Measurements from ENCODE around the gene CTNNBIP1.

The CTNNBIP1 gene

GRCh38 chr1:9910423-9911178, 532 bp upstream of the CTNNBIP1 start:
- Histone ChIP-seq H3K9me3 (ENCODE audit: control insufficient read depth, insufficient read depth, low read depth, low read length) (no peaks in the 10 kb centered on the region), H3K36me3 (ENCODE audit: control insufficient read depth in 2 of 2, insufficient read depth in 1 of 2, low read length in 2 of 2) (no peaks in the 10 kb centered on the region), H3K27ac (ENCODE audit: extremely low read depth, low read depth, low read length) (peak overlapping the region; percentile 65), H3K4me1 (ENCODE audit: control insufficient read depth, insufficient read depth, low read length) (peaks cover 7% of the 10 kb centered on the region; the same call in 1 of the 2 replicates), H3K4me3 (ENCODE audit: low read depth, low read length) (peak overlapping the region; percentile 55)
- CTCF ChIA-PET: interaction anchor here (0.9 kb wide), 1 partner anchor 27 kb away, joined by 4 read pairs; no protein-coding TSS in a partner anchor
- POLR2A ChIA-PET: interaction anchor here (0.6 to 1.2 kb wide), 7 partner anchors 12 to 233 kb away, joined by 3 to 8 read pairs (median 7); partner anchors contain the start of genes NMNAT1 and UBE4B
- TF ChIP-seq ZNF645 (tag by site-specific recombination; IDR thresholded peaks at IDR 0.05): no peak
- TF ChIP-seq ZNF248 (tag by site-specific recombination; IDR thresholded peaks at IDR 0.05): no peak
- TF ChIP-seq ZBTB17 (tag by site-specific recombination; IDR thresholded peaks at IDR 0.05): peak; percentile 49
- TF ChIP-seq REPIN1 (tag by site-specific recombination; IDR thresholded peaks at IDR 0.05; ENCODE audit: low read depth): no peak
- no peak for TF ChIP-seq ZNF571 (tag by site-specific recombination; IDR thresholded peaks at IDR 0.05)
- TF ChIP-seq ZNF2 (tag by site-specific recombination; IDR thresholded peaks at IDR 0.05): no peak
- TF ChIP-seq CTCF (tag by site-specific recombination; IDR thresholded peaks at IDR 0.05): no peak
- no peak for TF ChIP-seq PRDM6 (tag by site-specific recombination; IDR thresholded peaks at IDR 0.05)
- peak; percentile 80 for TF ChIP-seq KLF9 (tag by site-specific recombination; IDR thresholded peaks at IDR 0.05; ENCODE audit: low read depth)
- peak; percentile 44; the same call in 1 of the 2 replicates for TF ChIP-seq ZNF660 (tag by site-specific recombination; IDR thresholded peaks at IDR 0.05)
- TF ChIP-seq YY1 (tag by site-specific recombination; IDR thresholded peaks at IDR 0.05): peak; percentile 69
- no peak for TF ChIP-seq ZNF529 (tag by site-specific recombination; IDR thresholded peaks at IDR 0.05; ENCODE audit: insufficient replicate concordance)
- no peak for TF ChIP-seq ZSCAN16 (tag by site-specific recombination; IDR thresholded peaks at IDR 0.05)
- TF ChIP-seq BCL11B (tag by site-specific recombination; IDR thresholded peaks at IDR 0.05; ENCODE audit: low read depth): no peak
- TF ChIP-seq ZNF10 (tag by site-specific recombination; IDR thresholded peaks at IDR 0.05): peak; percentile 49; the same call in 1 of the 2 replicates
- no peak for TF ChIP-seq ZBTB10 (tag by site-specific recombination; IDR thresholded peaks at IDR 0.05)
- TF ChIP-seq ZNF837 (tag by site-specific recombination; IDR thresholded peaks at IDR 0.05): no peak
- no peak for TF ChIP-seq IKZF3 (tag by site-specific recombination; IDR thresholded peaks at IDR 0.05)
- TF ChIP-seq TSHZ1 (tag by site-specific recombination; IDR thresholded peaks at IDR 0.05; ENCODE audit: borderline replicate concordance): no peak
- no peak for TF ChIP-seq ZNF24 (tag by site-specific recombination; IDR thresholded peaks at IDR 0.05)
- no peak for TF ChIP-seq ZNF518A (tag by site-specific recombination; conservative IDR thresholded peaks at IDR 0.05; ENCODE audit: low read depth)

Data from HEK293 (cell line).